GM21526 (cell line): Measurements from ENCODE around the gene ZBTB42.
"Not testable (repeated sequence)": the region's sequence is repeated elsewhere in the genome, so short reads cannot be mapped to it uniquely, and the experiment has no call there.

Experiments
- ATAC-seq: cut with Tn5 transposase; IDR thresholded peaks from one replicate; pipeline ENCODE4 v1.9.1; 2021; ENCODE audit warnings: moderate library complexity; ENCODE audit not compliant: unreplicated experiment, low FRiP score

ZBTB42 gene

GRCh38 chr14:104805941-104806624 is 5.2 kb downstream of the ZBTB42 start:
- ATAC-seq = no peak

GRCh38 chr14:104806625-104807465 is 5.9 kb downstream of the ZBTB42 start:
- no peak for ATAC-seq

- no peak for ATAC-seq
These were observed 7.6 kb downstream of the ZBTB42 start for GRCh38 chr14:104808456-104808855.

GRCh38 chr14:104810316-104810715 is 9.4 kb downstream of the ZBTB42 start:
- no peak for ATAC-seq

- ATAC-seq = no peak
These were observed 12.4 kb downstream of the ZBTB42 start for GRCh38 chr14:104813286-104813685.

GRCh38 chr14:104814701-104815100 is 13.8 kb downstream of the ZBTB42 start:
- ATAC-seq = not testable (repeated sequence)

GRCh38 chr14:104816616-104816884 is 15.6 kb downstream of the ZBTB42 start:
- ATAC-seq = no peak

- ATAC-seq = no peak
These were observed 17.2 kb downstream of the ZBTB42 start for GRCh38 chr14:104817930-104818713.

GRCh38 chr14:104818714-104819161 is 17.8 kb downstream of the ZBTB42 start:
- no peak for ATAC-seq

- no peak for ATAC-seq
These were observed 18.5 kb downstream of the ZBTB42 start for GRCh38 chr14:104819361-104819781.

- ATAC-seq = no peak
These were observed 19.8 kb downstream of the ZBTB42 start for GRCh38 chr14:104820669-104821228.

GRCh38 chr14:104821229-104821945 is 20.5 kb downstream of the ZBTB42 start:
- ATAC-seq = no peak

GRCh38 chr14:104821971-104822608 is 21.2 kb downstream of the ZBTB42 start:
- ATAC-seq = no peak

- no peak for ATAC-seq
These were observed 22.1 kb downstream of the ZBTB42 start for GRCh38 chr14:104822821-104823615.

- ATAC-seq = no peak
These were observed 23.6 kb downstream of the ZBTB42 start for GRCh38 chr14:104824353-104824997.

- peak; percentile 64 for ATAC-seq
These were observed 25.4 kb downstream of the ZBTB42 start for GRCh38 chr14:104826189-104826860.

GRCh38 chr14:104826861-104827176 is 25.9 kb downstream of the ZBTB42 start:
- ATAC-seq = no peak
